Measurements from ENCODE around the gene MKS1. TPM values are rescaled to one million over a fixed set of nuclear protein-coding genes. Genes with fewer than 3 reads are reported as not detected.
A peak's percentile ranks its signal among the peaks of the same experiment; 100 is the strongest.

MKS1 gene
- total RNA-seq, 4 donors from 2014 or later, result 2.2 to 6.7 (median 2.8) TPM

- Histone ChIP-seq H3K4me1 (no peaks in the 10 kb centered on the region), H3K4me3 (no peak overlapping the region), H3K27ac (no peak overlapping the region), H3K9me3 (no peaks in the 10 kb centered on the region), H3K36me3 (peaks cover 0 to 40% of the 10 kb centered on the region in 2 donors), H3K27me3 (no peaks in the 10 kb centered on the region)
- ATAC-seq (no peak), DNase-seq (no peak)
- intact Hi-C loops (cut with DNase I; ENCODE audit: low total_unique reads), result no loop called here
- in situ Hi-C loops (cut with MboI; ENCODE audit: low sequenced_read_pairs in 4 of 4), result loop anchor here in 1 of 4 donors (10.0 kb wide), 1 partner anchor 60 kb away; no protein-coding TSS in a partner anchor
- TF ChIP-seq POLR2A (IDR thresholded peaks at IDR 0.05), result no peak
- TF ChIP-seq, protein P1, sequence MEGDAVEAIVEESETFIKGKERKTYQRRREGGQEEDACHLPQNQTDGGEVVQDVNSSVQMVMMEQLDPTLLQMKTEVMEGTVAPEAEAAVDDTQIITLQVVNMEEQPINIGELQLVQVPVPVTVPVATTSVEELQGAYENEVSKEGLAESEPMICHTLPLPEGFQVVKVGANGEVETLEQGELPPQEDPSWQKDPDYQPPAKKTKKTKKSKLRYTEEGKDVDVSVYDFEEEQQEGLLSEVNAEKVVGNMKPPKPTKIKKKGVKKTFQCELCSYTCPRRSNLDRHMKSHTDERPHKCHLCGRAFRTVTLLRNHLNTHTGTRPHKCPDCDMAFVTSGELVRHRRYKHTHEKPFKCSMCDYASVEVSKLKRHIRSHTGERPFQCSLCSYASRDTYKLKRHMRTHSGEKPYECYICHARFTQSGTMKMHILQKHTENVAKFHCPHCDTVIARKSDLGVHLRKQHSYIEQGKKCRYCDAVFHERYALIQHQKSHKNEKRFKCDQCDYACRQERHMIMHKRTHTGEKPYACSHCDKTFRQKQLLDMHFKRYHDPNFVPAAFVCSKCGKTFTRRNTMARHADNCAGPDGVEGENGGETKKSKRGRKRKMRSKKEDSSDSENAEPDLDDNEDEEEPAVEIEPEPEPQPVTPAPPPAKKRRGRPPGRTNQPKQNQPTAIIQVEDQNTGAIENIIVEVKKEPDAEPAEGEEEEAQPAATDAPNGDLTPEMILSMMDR (IDR thresholded peaks at IDR 0.05 in 4 of 5, conservative IDR thresholded peaks at IDR 0.05 in 1 of 5), result no peak
These were observed 14.3 kb downstream of the MKS1 start for GRCh38 chr17:58204796-58205195.

GRCh38 chr17:58202859-58203258 is 16.2 kb downstream of the MKS1 start:
- no peak overlapping the region for H3K4me3 ChIP-seq
- H3K4me1 ChIP-seq, result no peaks in the 10 kb centered on the region
- ATAC-seq (no peak), DNase-seq (no peak)
- in situ Hi-C loops (cut with MboI; ENCODE audit: low sequenced_read_pairs in 4 of 4), result loop anchor here in 1 of 4 donors (10.0 kb wide), 1 partner anchor 62 kb away; no protein-coding TSS in a partner anchor
- no peak overlapping the region for H3K27ac ChIP-seq
- H3K27me3 ChIP-seq, result peaks cover 0 to 6% (median 0%) of the 10 kb centered on the region in 3 donors
- intact Hi-C loops (cut with DNase I; ENCODE audit: low total_unique reads), result no loop called here
- H3K36me3 ChIP-seq, result peaks cover 0 to 25% of the 10 kb centered on the region in 2 donors
- H3K9me3 ChIP-seq, result no peaks in the 10 kb centered on the region
- TF ChIP-seq, protein P1 (IDR thresholded peaks at IDR 0.05 in 4 of 5, conservative IDR thresholded peaks at IDR 0.05 in 1 of 5), result no peak
- TF ChIP-seq POLR2A (IDR thresholded peaks at IDR 0.05), result no peak

GRCh38 chr17:58200024-58200633 is 18.9 kb downstream of the MKS1 start:
- Histone ChIP-seq H3K4me1 (no peaks in the 10 kb centered on the region), H3K4me3 (no peak overlapping the region), H3K36me3 (no peaks in the 10 kb centered on the region), H3K9me3 (no peaks in the 10 kb centered on the region), H3K27ac (no peak overlapping the region), H3K27me3 (peaks cover 0 to 10% (median 0%) of the 10 kb centered on the region in 3 donors)
- intact Hi-C loops (cut with DNase I; ENCODE audit: low total_unique reads), result no loop called here
- DNase-seq, result no peak
- ATAC-seq, result no peak
- no peak for TF ChIP-seq POLR2A (IDR thresholded peaks at IDR 0.05)
- TF ChIP-seq, protein P1 (IDR thresholded peaks at IDR 0.05 in 4 of 5, conservative IDR thresholded peaks at IDR 0.05 in 1 of 5), result peak in 1 of 5 experiments; percentile 44
- in situ Hi-C loops (cut with MboI; ENCODE audit: low sequenced_read_pairs in 4 of 4), result loop anchor here in 1 of 4 donors (10.0 kb wide), 1 partner anchor 65 kb away; no protein-coding TSS in a partner anchor

GRCh38 chr17:58196610-58197009 is 22.4 kb downstream of the MKS1 start:
- peaks cover 0 to 10% (median 0%) of the 10 kb centered on the region in 3 donors for H3K27me3 ChIP-seq
- ATAC-seq, result no peak
- H3K4me3 ChIP-seq, result no peak overlapping the region
- H3K4me1 ChIP-seq, result no peaks in the 10 kb centered on the region
- no peak overlapping the region for H3K27ac ChIP-seq
- DNase-seq, result no peak
- in situ Hi-C loops (cut with MboI; ENCODE audit: low sequenced_read_pairs in 4 of 4), result no loop called here
- no peaks in the 10 kb centered on the region for H3K36me3 ChIP-seq
- TF ChIP-seq, protein P1 (IDR thresholded peaks at IDR 0.05 in 4 of 5, conservative IDR thresholded peaks at IDR 0.05 in 1 of 5), result no peak
- no peak for TF ChIP-seq POLR2A (IDR thresholded peaks at IDR 0.05)
- intact Hi-C loops (cut with DNase I; ENCODE audit: low total_unique reads), result no loop called here
- H3K9me3 ChIP-seq, result no peaks in the 10 kb centered on the region

Measured in gastrocnemius medialis (tissue), 4 donors.